C4-2B (cell line): ENCODE results near the gene NUDC.
A peak's percentile ranks its signal among the peaks of the same experiment; 100 is the strongest.
"Not testable (repeated sequence)": the region's sequence is repeated elsewhere in the genome, so short reads cannot be mapped to it uniquely, and the experiment has no call there.

ENCODE experiments used
- H3K27ac ChIP-seq: fragments of 450-650 bp; 2 replicates; pipeline ENCODE4 v1.5.1; 2017
- ZFX ChIP-seq: fragments of 450-650 bp; IDR thresholded peaks from 2 replicates; pipeline ENCODE4 v1.6.1; 2017
- TF ChIP-seq, protein P1 (sequence below): fragments of 450-650 bp; conservative IDR thresholded peaks from 2 replicates; pipeline ENCODE4 v1.5.1; 2017; ENCODE audit warnings: mild to moderate bottlenecking

The NUDC gene

DNA sequence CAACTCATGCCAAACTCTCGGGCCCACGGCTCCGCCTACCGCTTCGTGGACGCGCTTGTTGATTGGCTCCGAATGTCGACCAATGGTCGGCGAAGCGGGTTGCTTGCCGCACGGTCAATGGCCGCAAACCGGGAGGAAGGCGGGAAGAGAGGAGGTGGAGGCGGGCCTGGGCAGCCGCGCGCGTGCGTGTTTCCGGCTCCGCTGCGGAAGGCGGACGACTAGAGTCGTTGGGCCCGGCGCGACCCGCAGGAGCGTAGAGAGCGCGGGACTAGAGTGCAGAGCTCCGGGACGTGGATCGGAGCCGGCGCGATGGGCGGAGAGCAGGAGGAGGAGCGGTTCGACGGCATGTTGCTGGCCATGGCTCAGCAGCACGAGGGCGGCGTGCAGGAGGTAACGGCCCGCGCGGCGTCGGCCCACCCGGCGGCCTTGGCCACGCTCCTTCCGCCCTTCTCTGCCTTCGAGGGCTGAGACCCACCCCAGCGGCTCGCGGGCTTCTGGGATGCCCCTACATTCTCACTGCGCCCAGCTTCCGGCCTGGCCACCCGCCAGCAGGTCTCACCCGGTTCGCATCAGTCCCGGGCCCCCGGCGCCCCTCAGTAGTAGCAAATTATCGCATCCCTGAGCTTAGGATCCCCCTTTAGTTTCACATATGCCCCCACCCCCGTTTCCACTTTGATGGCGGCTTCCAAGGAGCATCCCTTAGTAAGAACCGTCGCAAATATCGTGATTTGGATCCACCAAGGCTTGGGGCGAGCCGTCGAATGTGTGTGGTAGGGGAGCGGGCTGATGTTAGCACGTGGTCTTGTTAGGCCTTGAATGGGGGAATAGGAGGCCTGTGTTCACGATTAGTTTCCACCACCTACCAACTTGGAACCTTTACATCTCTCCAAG, at the start of gene NUDC:
NUDC (plus strand) TSS at position 204 of the 891 bp plus-strand sequence; CDS start at position 310, 106 bp downstream.
- peak within 1 kb of the TSS; percentile 94 for H3K27ac ChIP-seq
- TF ChIP-seq ZFX, result peak; percentile 94
- TF ChIP-seq, protein P1, sequence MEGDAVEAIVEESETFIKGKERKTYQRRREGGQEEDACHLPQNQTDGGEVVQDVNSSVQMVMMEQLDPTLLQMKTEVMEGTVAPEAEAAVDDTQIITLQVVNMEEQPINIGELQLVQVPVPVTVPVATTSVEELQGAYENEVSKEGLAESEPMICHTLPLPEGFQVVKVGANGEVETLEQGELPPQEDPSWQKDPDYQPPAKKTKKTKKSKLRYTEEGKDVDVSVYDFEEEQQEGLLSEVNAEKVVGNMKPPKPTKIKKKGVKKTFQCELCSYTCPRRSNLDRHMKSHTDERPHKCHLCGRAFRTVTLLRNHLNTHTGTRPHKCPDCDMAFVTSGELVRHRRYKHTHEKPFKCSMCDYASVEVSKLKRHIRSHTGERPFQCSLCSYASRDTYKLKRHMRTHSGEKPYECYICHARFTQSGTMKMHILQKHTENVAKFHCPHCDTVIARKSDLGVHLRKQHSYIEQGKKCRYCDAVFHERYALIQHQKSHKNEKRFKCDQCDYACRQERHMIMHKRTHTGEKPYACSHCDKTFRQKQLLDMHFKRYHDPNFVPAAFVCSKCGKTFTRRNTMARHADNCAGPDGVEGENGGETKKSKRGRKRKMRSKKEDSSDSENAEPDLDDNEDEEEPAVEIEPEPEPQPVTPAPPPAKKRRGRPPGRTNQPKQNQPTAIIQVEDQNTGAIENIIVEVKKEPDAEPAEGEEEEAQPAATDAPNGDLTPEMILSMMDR, result no peak

DNA sequence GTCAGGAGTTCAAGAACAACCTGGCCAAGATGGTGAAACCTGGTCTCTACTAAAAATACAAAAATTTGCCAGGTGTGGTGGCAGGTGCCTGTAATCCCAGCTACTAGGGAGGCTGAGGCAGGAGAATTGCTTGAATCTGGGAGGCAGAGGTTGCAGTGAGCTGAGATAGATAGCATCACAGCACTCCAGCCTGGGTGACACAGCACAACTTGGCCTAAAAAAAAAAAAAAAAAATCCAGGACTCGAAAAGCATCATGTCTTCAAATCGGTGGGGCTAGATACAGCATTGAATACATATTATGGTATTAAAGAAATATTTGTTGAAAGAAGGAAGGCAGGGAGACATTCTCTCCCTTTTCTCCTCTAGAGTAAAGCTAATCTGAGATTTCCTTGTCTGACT, 48.4 kb upstream of the NUDC start:
- H3K27ac ChIP-seq, result not testable (repeated sequence)

DNA sequence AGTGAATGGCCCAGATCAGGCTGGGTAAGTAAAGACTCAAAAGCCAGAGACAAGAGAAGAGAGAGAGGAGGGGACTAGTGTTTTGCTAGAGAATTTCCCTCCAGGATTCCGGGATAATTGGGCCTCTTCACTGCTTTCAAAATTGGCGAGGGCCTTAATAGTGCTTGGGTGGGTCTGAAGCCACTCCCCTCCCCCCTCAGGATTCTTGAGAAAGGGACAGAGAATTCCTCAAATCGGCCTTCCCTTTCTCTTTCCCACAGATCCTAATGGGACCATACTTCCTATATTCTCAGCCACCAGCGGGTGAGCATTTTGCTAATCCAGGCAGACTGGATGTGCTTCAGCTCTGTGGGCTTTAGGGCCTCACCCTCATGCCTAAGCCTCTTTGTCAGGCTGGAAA, 46.6 kb upstream of the NUDC start:
- no peak overlapping the region for H3K27ac ChIP-seq
- TF ChIP-seq, protein P1, result no peak
- no peak for TF ChIP-seq ZFX

DNA sequence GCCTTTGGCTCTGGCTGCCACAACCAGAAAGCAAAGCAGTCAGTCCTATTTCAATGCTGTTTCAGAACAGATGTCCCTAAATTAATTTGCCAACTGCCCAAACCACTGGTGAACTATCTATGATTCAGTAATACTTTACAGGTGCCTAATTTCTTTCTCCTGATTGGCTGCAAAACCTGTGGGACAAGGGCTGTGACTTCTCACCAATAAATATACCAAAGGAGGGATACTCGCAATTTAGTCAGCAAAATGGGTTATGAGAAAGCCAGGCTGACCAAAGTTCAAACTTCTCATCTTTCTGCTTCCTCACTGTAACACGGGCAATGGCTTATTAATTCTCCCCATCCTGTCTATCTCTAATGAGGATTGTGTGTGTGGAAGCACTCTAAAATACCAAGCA, 44.2 kb upstream of the NUDC start:
- no peak for TF ChIP-seq ZFX
- TF ChIP-seq, protein P1, result no peak
- H3K27ac ChIP-seq, result no peak overlapping the region

DNA sequence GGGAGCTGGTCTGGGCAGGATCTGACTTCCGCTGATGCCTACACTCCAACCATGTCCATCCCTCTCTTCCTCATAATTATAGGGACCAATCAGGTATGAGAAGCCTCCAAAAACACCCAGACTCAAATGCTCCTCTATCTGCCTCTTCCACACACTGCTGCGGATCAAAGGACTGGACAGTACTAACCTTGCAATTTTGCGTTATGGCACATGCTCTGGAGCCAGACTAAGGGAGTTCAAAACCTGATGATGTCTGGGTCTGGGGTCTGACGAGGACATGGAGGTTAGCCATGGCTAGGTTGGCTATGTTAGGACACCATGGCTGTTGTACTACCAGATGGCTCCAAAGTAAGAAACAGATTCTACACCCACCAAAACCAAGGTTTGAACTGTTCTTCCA, 41.8 kb upstream of the NUDC start:
- TF ChIP-seq, protein P1, result no peak
- TF ChIP-seq ZFX, result no peak
- H3K27ac ChIP-seq, result no peak overlapping the region

DNA sequence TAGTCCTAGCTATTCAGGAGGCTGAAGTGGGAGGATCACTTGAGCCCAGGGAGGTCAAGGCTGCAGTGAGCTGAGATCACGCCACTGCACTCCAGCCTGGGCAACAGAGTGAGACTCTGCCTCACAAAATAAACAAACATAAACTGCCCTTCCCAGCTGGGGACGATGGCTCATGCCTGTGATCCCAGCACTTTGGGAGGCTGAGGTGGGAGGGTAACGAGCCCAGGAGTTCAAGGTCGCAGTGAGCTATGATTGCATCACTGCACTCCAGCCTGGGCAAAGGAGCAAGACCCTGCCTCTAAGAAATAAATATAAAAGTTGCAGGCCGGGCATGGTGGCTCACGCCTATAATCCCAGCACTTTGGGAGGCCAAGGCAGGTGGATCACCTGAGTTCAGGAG, 39.9 kb upstream of the NUDC start:
- not testable (repeated sequence) for H3K27ac ChIP-seq

DNA sequence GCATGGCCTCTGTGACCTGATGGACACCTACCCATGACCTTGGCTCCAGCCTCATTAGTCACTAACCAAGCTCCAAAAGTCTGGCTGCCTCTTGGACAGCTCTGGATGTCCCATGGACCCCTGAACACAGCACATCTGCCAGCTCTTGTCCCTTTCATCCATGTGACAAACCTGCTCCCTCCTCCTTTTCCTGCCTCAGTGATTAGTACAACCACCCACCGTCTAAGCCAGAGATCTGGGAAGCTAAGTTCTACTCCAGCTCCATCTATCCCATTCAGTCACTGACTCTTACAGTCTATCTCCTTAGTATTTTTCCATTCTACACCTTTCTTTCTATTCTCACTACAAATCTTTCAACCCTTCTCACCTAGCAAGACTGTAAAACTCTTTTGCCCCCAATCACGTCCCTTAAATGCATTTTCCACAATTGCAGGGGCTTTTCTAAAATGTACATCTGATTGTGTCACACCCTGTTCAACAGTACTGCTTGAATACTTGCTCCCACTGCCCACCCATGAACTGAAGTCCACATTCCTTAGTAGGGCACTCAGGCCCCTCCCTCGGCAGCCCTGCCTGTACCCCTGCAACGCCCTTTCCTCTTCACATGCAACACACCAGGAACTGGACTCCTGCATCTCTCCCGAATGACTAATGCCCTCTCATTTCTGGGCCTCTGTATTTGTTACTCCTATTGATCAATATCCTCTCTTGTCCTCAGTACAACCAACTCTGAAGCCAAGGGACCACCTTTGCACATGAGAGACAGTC, 38.7 kb upstream of the NUDC start:
- no peak overlapping the region for H3K27ac ChIP-seq
- TF ChIP-seq, protein P1, result no peak
- no peak for TF ChIP-seq ZFX

DNA sequence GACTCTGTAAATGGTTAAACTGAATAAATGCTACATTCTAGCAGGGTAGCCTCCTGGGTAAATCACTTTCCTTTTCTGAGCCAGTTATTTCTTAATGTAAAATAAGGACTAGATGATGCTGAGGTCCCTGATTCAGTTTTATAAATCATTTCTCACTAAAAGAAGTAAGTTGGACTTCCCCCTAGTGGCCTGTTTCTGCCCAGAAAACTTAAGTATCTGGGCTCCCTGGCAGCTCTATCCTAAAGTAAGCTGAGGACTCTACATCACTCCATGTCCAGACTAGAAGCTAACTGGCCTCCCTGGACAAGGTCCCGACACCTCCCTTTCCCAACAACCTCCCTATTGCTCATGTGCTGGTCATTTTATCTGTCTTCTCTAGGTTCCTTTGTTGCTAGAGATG, 34.4 kb upstream of the NUDC start:
- TF ChIP-seq, protein P1, result no peak; the same call in 1 of the 2 replicates
- TF ChIP-seq ZFX, result no peak

More for the DNA sequence above, 34.4 kb upstream of the NUDC start:
- no peak overlapping the region for H3K27ac ChIP-seq
